Activated gamma-delta T cell (primary cell): ENCODE measurements around the gene SHANK1.

Source experiments
- DNase-seq: peaks from one replicate; lab custom pipeline; 2025; lab: John Stamatoyannopoulos, UW

The SHANK1 gene

GRCh38 chr19:50728084-50728737, 8.6 kb upstream of the SHANK1 start:
- DNase-seq = no peak

GRCh38 chr19:50725911-50726230, 6.3 kb upstream of the SHANK1 start:
- DNase-seq = no peak

GRCh38 chr19:50725218-50725910, 5.8 kb upstream of the SHANK1 start:
- no peak for DNase-seq

DNA sequence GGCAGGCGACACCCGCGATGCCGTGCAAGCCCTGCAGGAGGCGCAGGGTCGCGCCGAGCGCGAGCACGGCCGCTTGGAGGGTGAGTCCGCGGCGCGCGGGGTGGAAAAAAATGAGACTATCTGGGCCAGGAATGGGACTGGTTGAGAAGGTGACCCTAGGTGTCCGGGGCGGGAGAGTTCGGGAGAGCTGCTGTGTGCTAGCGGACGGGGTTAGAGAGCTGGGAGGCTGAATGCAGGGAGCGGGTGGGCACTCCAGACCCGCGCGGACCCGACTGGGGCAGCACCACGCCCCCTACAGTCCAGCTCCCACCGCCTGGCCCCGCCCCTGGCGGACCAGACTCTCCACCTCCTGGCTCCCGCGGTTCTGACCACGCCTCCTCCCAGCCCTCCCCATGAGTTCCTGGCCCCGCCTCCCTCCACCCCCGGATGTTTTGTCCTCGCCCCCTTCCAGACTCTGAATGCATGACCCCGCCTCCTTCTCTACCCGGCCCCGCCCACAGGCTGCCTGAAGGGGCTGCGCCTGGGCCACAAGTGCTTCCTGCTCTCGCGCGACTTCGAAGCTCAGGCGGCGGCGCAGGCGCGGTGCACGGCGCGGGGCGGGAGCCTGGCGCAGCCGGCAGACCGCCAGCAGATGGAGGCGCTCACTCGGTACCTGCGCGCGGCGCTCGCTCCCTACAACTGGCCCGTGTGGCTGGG, 5.1 kb upstream of the SHANK1 start:
- DNase-seq = peak; percentile 76

DNA sequence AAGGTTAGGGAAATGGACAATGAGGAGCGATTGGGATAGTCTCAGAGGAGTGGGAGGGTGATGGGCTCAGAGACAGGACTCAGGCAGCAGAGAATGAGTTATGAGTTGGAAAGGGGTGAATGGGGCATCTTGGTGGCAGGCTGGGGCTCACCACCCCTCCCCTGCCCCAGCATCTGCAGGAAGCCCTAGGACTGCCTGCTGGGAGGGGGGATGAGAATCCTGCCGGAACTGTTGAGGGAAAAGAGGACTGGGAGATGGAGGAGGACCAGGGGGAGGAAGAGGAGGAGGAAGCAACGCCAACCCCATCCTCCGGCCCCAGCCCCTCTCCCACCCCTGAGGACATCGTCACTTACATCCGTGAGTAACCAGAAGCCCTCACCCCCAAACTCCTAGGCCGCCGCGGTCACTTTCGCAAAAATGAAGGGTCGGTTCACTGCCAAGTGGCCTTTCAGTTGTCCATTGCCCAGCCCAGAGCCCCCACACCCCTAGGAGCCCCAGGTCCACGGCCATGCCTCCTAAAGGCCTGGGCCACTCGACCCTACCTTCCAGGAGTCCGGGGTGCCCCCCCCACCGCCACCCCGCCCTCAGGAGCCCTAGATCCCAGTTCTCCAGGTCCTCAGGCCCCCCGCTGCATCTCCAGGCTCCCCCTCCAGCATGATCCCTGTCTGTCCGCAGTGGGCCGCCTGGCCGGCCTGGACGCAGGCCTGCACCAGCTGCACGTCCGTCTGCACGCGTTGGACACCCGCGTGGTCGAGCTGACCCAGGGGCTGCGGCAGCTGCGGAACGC, 4.3 kb upstream of the SHANK1 start:
- no peak for DNase-seq

DNA sequence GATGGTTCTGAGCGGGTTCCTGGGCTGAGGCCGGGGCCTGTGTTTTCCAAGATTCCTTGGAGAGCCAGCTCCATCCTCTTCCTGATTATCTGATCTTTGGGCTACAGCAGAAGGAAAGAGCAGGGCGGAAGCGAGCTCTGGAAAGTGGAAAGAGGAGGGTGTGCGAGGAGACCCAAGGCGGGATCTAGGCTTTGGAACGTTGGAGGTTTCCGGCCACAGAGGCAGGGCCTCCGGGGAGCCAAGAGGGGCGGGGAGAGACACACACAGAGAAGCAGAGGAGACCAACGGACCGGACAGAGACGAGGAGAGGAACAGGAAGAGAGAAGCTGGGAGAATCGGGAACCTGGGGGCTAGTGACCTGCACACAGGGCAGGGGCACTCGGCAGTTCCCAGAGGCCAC, 3.5 kb upstream of the SHANK1 start, which contains the start of gene CLEC11A:
TSS of gene CLEC11A (plus strand) at position 296 of the 400 bp plus-strand sequence. CDS start 162 bp downstream, outside the sequence.
- no peak for DNase-seq

DNA sequence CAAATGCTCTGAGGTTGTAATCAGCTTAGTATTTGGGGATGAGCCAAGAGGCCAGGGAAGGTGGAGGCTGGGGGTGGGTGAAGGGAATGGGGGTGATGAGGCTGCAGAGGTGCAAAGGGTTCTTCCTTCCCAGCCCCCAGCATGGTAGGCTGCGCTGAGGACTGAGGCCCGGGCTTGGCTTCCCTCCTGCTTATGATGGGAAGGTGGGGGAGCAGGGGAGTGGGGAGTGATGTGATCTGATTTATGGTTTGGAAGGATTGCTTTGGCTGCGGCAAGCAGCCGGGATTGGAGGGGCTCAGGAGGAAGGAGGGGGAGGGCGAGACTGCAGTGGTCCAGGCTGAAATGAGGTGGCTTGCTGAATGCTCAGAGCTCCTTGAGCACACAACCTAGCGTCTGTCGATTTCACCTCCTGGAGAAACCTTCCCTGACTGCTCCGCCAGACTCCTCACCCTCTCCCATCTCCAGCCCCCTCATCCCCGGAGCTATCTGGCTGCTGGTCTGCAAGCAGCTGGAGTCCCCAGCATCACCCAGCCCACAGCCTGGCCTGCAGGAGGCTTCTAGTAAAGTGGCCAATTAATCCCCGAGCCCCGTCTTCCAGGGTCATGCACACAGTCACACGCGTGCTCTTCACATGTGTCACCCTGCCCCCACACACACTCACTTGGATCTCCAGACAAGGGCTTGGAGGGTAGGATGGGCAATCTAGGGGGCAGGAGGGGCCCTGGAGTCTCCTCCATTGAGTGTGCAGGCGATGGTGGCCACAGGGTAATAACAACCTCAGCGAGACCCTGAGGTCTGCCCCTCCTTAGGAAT, 2.8 kb upstream of the SHANK1 start:
- no peak for DNase-seq

DNA sequence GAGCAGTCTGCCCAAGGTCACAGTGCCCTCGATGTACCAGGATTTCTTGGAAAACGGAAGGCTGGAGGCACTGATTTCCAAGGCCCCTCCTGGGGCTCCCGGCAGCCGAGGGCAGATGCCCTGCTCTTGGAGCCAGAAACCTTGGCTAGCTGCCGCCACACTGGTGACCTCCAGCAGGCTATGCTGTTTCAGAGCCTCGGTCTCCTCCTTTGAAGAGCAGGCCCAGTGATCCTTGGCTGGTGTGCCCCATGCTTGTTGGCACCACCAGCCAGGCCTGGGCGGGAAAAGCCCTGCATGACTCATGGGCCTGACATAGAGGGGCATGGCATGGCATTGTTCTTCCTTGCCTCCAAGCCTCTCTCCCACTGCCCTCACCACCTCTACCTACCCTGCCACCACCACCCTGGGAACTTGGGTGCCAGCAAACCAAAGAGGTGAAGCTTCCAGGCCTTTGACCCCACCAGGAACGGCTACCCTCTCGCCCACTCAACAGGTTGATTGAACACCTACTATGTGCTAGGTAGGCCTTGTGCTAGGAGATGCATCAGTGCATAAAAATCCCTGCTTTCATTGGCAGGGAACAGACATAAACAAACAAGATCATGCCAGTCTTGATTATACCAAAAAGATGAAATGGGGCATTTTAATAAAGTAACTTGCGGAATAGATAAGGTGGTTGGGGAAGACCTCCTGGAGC, 2.0 kb upstream of the SHANK1 start:
- DNase-seq = no peak

GRCh38 chr19:50720921-50721381, 1.3 kb upstream of the SHANK1 start:
- DNase-seq = no peak

GRCh38 chr19:50720181-50720920, 749 bp upstream of the SHANK1 start:
- no peak for DNase-seq

- DNase-seq = no peak
These were observed 525 bp downstream of the SHANK1 start for GRCh38 chr19:50719119-50719435.

GRCh38 chr19:50718255-50719118, 1.1 kb downstream of the SHANK1 start:
- DNase-seq = no peak

GRCh38 chr19:50717891-50718254, 1.7 kb downstream of the SHANK1 start:
- DNase-seq = no peak

DNA sequence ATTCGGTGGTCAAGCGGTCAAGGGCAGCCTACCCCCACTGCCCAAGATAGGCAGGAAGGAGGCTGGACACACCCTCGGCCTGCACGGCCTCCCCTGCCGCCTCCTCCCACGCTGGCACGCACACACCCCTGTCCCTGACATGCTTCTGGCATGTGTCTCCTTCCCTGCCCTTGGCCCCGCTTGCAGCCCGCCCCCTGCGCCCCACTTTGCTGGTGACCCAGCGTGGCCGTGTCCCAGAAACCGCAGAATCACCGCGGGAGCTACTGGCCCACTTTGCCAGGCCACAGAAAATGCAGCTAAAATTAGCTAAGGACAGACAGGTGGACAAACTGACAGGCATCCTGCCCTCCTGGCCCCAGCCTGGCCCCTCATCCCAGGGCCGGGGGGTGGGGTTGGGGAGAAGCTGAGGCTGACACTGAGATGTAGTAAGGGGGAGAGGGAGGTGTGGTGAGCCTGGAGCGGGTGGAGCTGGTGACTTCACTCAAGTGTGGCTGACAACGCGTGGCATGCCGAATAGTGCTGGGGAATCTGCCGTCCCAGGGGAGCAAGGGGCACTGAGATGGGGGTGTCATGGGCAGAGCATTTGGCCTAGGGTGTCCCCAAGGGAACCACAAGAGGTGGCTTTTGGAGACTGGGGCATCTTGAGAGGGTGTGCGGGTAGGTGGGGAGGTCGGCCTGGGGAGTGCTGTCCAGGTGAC, 2.4 kb downstream of the SHANK1 start:
- no peak for DNase-seq

DNA sequence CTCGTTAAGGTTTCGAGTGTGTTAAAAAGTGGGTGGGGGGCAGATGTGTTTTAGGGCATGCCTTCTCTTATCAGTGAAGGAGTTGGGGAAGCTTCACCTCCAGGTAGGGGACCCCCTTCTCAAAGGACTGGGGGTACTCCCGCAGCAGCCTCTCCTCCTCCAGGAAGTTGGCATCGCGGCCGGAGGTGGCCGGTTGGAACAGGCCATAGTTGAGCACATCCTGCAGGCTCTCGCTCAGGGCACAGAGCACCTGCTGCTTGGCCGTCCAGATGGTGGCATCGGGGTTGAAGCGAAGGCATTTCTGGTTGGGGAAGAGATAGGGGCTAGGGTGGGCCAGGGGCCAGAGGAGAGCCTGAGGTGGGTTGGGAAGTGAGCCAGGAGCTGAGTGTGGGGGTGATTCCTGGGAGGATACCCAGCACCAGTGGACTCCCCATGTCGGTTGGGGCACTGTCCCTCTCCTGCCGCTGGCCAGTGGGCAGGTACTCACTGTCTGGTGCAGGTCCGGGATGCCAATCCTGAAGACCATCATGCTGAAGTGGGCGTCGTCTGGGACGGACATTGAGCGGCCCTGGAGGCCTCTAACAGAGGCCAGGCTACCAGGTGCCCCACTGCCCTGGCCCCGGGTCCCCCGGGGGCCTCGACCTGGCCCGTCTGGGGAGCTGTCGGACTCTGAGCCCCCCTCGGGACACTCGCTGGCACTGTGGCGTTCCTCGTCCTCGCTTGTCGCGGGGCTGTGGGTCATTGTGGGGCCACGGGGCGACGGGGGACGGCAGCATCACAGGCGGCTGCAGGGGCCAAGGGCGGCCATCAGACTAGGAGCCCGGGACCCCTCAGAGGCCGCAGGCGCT, 3.2 kb downstream of the SHANK1 start:
- DNase-seq = no peak

GRCh38 chr19:50713556-50714236, 5.9 kb downstream of the SHANK1 start:
- DNase-seq = no peak

DNA sequence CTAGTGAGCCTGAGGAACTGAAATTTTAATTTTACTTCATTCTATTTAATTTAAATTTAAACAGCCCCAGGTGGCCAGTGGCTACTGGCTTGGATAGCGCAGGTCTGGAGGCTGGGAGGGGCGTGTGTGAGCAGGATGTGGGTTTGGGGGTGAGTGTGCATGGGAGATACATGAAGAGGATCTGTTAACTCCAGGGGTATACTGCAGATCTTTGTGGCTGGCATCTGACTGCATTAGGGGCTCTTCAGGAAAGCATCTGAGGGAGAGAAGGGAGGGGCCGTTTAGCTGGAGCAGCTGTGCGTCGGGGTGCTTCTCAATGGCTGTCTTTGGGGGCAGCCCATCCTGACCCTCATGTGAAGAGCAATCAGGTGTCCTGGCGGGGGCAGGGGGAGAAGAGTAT, 6.8 kb downstream of the SHANK1 start:
- DNase-seq = no peak
